ENCODE data around the gene IRF2BPL.

The IRF2BPL gene

DNA sequence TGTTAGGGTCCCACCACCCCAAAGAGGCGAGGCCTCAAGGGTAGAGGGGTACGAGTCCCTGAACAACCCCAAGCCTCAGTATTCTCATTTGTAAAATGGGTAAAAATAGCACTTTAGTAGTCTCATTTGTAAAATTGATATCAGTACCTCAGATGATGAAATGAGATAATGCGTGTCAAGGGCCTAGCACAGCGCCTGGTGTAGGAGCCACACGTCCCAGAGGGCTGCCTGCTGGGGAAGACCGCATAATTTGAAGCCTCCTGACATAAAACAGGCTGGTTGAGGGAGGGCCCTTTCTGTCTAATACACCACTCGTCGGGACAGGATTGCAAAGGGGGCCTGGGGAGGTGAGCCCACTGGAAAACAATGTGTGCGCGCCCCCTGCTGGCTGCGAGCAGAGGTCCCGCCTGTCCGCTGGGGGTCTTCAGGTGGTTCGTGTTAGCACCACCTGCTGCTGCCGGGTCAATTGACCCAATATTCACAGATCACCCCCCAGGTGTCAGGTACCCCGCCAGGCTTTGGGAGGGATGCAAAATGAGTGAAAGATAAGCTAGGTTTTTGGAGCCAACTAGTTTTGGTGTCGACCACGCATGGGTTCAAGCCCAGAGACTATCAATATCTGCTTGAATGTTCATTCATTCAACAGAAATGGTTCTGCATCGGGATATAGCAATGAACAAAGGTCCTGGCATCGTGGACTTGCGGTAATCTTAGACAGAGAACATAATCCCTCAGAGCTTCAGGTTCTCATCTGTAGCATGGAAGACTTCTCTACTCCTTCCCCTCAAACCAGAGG, 24.7 kb upstream of the IRF2BPL start:
- DNase-seq = peak; percentile 91

- DNase-seq = no peak
Observed at GRCh38 chr14:77052281-77053044, 24.0 kb upstream of the IRF2BPL start.

DNA sequence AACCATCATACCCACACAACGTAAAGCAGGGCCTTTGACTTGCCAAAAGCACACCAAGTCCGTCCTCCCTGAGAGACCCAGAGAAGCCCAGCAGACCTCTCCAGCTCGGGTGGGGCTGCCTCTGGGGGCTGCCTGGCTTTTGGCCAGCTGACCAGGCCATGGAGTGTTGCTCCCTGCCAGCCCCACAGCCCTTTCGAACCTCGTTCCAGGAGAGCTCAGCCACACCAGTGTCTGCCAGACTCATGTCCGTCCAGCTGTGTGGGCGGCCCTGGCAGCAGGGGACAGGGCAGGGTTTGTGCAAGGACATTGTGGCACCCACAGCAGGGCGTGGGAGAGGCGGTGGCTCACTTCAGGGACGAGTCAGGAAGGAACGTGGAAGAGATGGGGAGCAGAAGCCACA, 22.6 kb upstream of the IRF2BPL start:
- DNase-seq = no peak

- no peak for DNase-seq
Observed at GRCh38 chr14:77046721-77047120, 18.2 kb upstream of the IRF2BPL start.

GRCh38 chr14:77045238-77046162, 17.0 kb upstream of the IRF2BPL start:
- no peak for DNase-seq

GRCh38 chr14:77044783-77045237, 16.3 kb upstream of the IRF2BPL start:
- DNase-seq = no peak

DNA sequence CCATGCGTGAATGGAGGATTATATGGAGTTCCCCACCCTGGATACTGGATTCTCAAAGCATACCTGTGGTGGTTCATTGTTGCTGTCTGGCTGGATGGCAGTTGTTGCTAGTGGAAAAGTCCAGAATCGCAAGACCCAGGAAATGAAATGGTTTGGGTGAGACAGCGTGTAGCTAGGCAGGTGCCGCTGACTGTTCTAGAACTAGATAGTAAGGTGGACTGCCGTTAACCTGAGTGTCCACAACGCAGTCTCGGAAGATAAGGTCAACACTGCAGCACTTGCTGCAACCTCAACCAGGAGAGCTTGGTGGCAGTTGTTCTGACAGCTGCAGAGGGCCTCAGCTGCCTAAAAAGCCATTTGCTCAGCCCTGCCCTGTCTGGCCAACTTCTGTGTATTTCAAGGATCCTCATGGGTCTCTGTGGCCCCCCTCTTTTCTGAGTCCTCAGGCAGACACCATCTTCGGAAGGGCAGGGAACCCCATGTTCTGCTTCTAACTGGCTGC, 15.5 kb upstream of the IRF2BPL start:
- no peak for DNase-seq

DNA sequence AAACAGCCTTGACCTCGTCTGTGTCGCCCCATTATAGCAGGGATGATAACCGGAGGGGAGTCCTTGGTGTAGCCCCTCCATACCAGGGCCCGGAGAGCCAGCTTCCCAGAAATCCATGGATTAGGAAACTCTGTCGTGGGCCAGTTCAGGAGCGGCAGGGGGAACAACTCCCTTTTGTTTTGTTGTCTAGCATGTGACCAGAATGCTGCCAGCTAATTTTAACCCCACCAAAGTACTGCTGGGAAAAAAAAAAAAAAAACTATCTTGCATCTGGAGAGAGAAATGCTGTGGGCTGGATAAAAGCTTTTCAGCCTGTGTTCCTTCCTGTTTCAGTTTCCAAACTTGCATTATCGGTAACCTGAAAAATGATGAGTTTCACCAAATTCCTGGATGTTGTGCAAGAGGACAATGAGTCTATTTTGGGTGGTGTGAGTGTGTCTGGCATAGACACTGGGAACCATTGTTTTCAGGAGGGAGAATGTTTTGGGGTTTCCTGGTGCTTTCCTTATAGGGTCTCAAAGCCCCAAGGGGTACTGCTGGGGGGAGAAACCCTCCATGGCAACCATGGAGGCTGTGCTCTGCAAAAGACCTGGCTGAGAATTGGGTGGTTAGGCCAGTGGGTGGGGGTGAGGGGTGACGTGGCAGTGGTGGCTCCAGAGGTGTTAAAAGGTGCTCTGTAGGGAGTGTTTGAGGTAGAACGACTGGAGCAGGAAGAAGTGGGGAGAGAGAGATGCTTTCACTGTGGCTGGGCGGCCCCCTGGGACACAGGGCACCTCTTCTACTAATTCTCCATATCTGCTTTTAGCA, 14.9 kb upstream of the IRF2BPL start:
- peak; percentile 80 for DNase-seq

DNA sequence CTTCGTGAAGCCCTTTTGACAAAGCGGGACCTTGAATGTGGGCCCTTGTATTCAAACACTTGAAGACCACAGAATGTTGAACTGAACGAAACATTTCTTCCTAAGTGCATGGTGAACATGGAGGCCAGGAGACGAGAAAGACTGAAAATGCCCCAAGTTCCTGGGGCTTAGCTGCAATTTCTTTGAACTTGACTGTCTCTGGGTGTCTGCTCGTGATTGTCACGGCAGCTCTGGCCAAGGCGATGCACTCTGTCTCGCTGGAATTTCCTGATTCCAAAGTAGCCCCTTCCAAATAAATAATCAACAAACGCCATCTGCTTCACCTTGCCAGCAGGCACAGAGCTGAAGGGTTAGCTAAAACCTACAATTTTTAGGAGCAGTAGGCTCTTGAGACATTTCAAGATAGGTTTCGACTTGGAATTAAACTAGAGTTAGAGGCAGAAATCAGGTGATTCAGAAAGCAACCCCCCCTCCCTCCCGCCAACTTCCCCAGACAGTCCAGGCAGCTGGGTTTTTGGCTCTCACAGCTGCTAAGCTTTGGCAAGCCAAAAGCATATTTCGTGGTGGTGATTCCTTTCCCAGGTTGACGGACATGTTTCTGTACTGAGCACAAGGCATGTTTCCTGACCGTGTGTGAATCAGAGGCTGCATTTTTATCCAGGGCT, 13.5 kb upstream of the IRF2BPL start:
- no peak for DNase-seq

GRCh38 chr14:77040741-77041653, 12.5 kb upstream of the IRF2BPL start:
- DNase-seq = peak; percentile 74

DNA sequence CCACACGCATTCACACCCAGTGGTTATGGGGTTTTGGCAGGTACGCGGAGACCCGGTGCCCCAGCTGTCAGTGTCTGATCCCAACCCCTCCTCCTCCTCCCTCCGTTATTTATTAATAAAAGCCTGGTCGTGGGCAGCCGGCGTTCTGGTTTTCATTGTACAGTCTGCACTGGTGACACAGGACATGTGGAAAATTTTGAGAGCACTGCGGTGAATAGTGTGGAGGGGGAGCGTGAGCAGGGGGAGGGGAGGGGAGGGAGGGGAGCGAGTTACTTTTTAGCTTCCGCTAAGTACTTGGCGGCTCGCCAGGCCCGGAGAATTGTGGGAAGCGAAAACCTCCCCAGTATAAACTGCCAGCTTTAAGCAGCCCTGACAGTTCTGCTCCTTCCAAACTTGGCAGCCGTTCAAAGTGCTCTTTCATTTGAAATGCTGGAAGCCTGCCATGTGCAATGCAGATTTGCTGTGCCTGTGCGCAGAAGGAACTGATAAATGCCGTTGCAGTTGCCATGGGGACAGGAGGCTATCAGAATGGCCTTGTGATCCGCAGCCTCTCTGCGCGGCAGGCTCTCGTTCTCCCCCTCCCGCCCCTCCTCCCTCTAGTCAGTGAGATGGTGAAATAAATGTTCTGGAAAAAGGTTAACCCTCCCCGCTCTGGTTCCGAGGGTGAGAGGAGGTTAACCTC, 11.7 kb upstream of the IRF2BPL start:
- DNase-seq = peak; percentile 97

- no peak for DNase-seq
Observed at GRCh38 chr14:77039285-77040058, 11.0 kb upstream of the IRF2BPL start.

GRCh38 chr14:77037938-77038568, 9.5 kb upstream of the IRF2BPL start:
- peak; percentile 85 for DNase-seq

- DNase-seq = no peak
Observed at GRCh38 chr14:77037215-77037937, 8.9 kb upstream of the IRF2BPL start.

DNA sequence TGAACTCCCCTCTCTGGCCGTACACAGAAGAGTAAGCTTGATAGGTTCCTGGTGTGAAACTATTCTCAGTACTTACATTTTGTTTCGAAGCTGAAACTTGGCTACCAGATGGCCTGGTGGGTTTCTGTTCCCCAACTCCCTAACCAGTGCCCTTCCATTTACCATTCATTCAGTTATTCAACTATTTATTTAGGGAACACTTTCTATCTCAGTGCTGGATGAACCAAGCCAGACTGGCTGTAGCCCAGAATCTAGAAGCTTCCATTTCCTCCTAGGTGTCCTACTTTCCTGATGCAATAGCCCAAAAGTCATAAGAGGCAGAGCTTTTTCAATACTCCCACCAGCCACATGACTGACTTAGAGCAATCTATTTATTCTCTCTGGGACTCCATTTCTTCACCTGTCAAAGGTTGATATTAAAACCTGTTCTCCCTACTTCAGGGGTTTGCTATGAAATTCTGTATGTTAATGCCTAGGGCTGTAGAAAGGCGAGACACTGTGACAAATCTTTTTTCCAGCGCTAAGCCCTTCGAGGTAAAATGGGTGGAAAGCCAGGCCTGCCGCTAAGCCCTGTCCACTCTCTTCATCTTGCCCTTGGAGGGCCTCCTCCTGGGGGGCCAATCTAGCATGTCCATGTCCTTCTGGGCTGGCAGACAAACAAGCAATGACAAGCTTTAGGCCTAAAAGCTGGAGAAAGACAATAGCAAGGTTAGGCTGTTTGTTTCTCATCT, 8.1 kb upstream of the IRF2BPL start:
- no peak for DNase-seq

DNA sequence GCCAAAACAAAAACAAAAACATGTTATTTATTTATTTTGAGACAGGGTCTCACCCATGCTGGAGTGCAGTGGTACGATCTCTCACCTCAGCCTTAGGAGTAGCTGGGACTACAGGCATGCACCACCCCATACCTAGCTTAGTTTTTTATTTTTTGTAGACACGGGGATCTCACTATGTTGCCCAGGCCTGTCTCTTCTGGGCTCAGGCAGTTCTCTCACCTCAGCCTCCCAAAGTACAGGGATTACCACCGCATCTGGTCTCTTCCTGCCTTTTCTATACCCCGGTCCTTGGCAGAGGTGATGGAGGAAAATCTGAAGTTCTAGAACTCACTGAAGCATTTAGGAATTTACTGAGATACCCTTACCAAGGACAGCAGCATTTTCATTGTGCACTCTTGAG, 6.8 kb upstream of the IRF2BPL start:
- no peak for DNase-seq
